Measurements from ENCODE around the gene NUCKS1.

NUCKS1 gene

DNA sequence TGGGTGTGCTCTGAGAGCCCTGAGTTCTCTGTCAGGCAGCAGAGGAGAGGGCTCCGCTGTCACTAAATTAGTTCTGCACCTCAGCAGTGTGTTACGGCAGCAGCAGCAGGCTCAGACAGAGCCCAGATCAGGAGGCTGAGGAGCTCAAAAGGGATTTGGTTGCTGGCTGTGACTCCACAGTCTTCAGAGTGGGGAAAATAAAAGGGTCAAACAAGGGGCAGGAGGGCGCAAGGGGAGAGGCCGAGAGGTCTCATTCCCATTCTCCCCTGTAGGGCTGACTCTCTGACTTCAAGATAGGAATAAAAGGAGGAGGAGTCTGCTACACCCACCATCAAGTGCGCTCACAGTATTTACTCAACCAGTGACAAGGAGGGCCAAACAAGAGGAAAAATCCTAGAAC, 60.5 kb downstream of the NUCKS1 start:
- CTCF ChIA-PET: interaction anchor here (1.4 kb wide), 1 partner anchor 22 kb away, joined by 4 read pairs; no protein-coding TSS in a partner anchor
- POLR2A ChIA-PET: no interaction called here
- DNase-seq (ENCODE audit: extremely low spot score): no peak
- TF ChIP-seq ELF4 (IDR thresholded peaks at IDR 0.05) (no peak), FOXK2 (IDR thresholded peaks at IDR 0.05) (no peak), HDGF (IDR thresholded peaks at IDR 0.05; ENCODE audit: borderline replicate concordance) (no peak), LEF1 (IDR thresholded peaks at IDR 0.05; ENCODE audit: borderline replicate concordance) (no peak), FOXM1 (IDR thresholded peaks at IDR 0.05; ENCODE audit: borderline replicate concordance) (no peak), L3MBTL2 (conservative IDR thresholded peaks at IDR 0.05) (no peak), ZNF384 (IDR thresholded peaks at IDR 0.05) (no peak), ARNT (IDR thresholded peaks at IDR 0.05) (no peak), SUZ12 (IDR thresholded peaks at IDR 0.05) (no peak), NFRKB (IDR thresholded peaks at IDR 0.05) (no peak), CTBP1 (IDR thresholded peaks at IDR 0.05; ENCODE audit: borderline replicate concordance) (no peak), SP1 (IDR thresholded peaks at IDR 0.05) (no peak), FOXA1 (IDR thresholded peaks at IDR 0.05) (no peak), BHLHE40 (IDR thresholded peaks at IDR 0.05; ENCODE audit: borderline replicate concordance) (no peak)

DNA sequence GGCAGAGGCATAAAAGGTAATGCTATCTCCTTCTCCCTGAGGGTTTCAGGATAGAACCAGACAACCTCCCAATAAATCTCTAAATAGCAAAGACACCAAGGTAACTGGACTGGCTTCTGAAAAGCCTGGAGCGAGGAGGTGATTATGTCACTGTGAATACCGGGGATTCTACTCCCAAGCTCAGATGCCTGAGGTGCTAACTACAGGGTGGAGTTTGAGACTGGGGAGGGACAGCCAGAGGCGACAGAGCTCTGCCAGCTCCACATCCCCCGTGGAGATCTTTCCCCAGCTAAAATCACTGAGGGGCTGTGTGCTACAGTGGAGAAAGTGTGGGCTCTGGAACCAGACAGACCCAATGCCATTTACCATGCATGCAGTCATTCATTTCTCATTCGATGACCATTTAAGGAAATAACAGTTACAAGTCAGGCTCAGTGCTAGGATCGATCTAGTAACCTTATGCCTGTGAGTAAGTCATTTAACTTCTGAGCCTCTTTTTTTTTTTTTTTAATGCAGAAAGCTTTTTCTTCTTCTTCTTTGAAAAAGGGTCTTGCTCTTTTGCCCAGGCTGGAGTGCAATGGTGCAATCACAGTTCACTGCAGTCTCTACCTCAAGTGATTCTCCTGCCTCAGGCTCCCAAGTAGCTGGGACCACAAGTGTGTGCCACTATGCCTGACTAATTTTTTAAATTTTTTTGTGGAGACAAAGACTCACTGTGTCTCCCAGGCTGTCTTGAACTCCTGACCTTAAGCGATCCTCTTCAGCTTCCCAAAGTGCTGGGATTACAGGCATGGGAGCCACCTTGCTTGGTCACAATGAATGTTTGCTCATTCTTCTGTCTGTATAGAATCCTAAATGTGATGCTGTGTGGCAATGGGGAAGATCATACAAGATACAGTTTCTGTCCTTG, 61.6 kb downstream of the NUCKS1 start:
- TF ChIP-seq NFRKB (IDR thresholded peaks at IDR 0.05) (no peak), CTBP1 (IDR thresholded peaks at IDR 0.05; ENCODE audit: borderline replicate concordance) (no peak)
- TF ChIP-seq, protein P1, sequence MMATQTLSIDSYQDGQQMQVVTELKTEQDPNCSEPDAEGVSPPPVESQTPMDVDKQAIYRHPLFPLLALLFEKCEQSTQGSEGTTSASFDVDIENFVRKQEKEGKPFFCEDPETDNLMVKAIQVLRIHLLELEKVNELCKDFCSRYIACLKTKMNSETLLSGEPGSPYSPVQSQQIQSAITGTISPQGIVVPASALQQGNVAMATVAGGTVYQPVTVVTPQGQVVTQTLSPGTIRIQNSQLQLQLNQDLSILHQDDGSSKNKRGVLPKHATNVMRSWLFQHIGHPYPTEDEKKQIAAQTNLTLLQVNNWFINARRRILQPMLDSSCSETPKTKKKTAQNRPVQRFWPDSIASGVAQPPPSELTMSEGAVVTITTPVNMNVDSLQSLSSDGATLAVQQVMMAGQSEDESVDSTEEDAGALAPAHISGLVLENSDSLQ (IDR thresholded peaks at IDR 0.05): no peak
- no peak for DNase-seq (ENCODE audit: extremely low spot score)
- ChIA-PET POLR2A (interaction anchor here (1.1 kb wide), 1 partner anchor 12 kb away, joined by 4 read pairs; no protein-coding TSS in a partner anchor), CTCF (interaction anchor here (1.4 kb wide), 1 partner anchor 23 kb away, joined by 4 read pairs; no protein-coding TSS in a partner anchor)

DNA sequence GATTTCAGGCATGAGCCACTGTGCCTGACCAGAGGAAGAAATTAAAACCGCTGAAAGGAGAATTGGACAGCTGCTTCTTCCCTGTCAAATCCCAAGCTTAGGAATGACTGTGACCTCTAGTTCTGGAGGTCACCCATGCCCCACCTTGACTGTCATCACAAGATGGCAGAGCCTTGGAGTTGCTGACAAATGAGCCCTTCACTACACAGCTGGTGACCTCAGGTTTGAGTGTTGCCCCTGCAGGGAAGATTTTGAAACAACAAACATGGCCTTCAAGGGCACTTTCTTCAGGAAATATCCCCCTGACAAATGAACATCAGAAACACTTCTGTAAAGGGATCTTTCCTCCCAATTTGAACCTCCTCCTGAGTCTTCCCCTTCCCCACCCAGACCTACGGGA, 62.7 kb downstream of the NUCKS1 start:
- POLR2A ChIA-PET: no interaction called here

DNA sequence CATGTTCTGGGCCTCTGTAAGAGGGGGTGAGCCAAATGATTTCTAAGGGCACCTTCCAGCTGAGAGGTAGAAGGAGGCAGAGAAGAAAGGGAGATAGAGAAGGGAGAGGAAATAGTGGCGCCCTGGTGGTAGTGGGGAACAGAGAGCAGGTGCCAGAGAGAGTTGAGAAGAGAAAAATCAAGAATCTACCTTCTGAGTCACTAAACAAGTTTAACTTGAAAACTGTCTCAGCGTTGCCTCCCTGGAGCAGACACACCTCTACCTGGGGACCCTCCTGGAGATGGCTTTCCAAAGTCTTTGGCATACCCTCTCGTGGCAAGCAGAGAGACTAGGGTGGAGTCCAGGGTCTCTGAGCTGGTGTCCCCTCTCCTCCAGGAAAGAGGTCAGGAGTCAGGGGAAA, 68.6 kb downstream of the NUCKS1 start:
- no peak for TF ChIP-seq FOXM1 (IDR thresholded peaks at IDR 0.05; ENCODE audit: borderline replicate concordance)
- no peak for TF ChIP-seq SUZ12 (IDR thresholded peaks at IDR 0.05)
- TF ChIP-seq ARNT (IDR thresholded peaks at IDR 0.05): no peak
- no peak for TF ChIP-seq TARDBP (IDR thresholded peaks at IDR 0.05)
- ChIA-PET CTCF (interaction anchor here (0.7 to 2.3 kb wide), 4 partner anchors 22 to 89 kb away, joined by 3 to 8 read pairs (median 7); no protein-coding TSS in a partner anchor), POLR2A (no interaction called here)
- DNase-seq (ENCODE audit: extremely low spot score): no peak

More for the DNA sequence above, 62.7 kb downstream of the NUCKS1 start:
- CTCF ChIA-PET: interaction anchor here (0.8 kb wide), 1 partner anchor 49 kb away, joined by 3 read pairs; no protein-coding TSS in a partner anchor
- TF ChIP-seq ZNF384 (IDR thresholded peaks at IDR 0.05) (no peak), TARDBP (IDR thresholded peaks at IDR 0.05) (no peak), FOXM1 (IDR thresholded peaks at IDR 0.05; ENCODE audit: borderline replicate concordance) (no peak), SP1 (IDR thresholded peaks at IDR 0.05) (no peak), FOXK2 (IDR thresholded peaks at IDR 0.05) (no peak)
- TF ChIP-seq, protein P1 (IDR thresholded peaks at IDR 0.05): no peak
- no peak for DNase-seq (ENCODE audit: extremely low spot score)

DNA sequence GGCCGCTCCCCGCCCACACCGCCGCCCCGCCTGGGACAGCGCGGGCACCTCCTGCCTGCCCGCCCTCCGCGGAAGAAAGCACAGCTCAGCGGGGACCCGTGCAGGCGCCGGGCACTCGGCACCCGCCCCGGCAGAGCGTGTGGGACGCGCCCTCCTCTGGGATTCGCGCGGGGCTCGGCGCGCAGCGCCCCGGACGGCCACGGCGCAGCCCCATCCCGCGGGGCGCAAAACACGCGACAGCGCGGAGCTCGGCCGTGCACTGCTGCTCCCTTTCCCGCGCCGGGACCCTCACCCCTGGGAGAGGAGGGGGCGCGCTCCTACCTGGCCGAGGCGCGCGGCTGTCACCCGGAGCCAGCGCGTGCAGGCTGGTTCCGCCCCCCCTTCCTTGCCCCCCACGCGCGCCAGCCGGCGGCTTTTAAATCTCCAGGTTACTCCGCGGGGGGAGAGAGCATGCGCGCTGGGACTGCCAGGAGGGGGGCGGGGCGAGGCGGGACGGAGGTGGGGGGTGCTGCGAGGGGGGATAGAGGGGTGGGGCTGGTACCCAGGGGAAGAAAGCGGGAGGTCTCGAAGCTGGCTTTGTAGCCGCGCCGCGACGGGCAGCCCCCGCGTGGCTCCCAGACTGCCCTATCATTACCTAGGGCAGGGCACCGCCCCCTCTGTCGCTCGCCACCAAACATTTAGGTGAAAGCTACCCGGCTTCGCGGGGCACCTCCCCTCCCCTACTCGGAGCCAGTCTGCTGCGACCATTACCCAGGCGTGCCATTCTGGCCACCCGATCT, 69.7 kb downstream of the NUCKS1 start, which contains the start of gene SLC45A3:
TSS of gene SLC45A3 (minus strand) at position 437 of the 779 bp plus-strand sequence. CDS start 15,853 bp downstream, outside the sequence.
- ChIA-PET CTCF (interaction anchor here (0.6 to 1.8 kb wide), 4 partner anchors 10 to 106 kb away, joined by 3 to 8 read pairs (median 4); no protein-coding TSS in a partner anchor), POLR2A (interaction anchor here (1.2 kb wide), 1 partner anchor 23 kb away, joined by 3 read pairs; no protein-coding TSS in a partner anchor)
- TF ChIP-seq L3MBTL2 (conservative IDR thresholded peaks at IDR 0.05): peak; percentile 11; the same call in 1 of the 2 replicates
- no peak for TF ChIP-seq ZNF384 (IDR thresholded peaks at IDR 0.05)
- DNase-seq (ENCODE audit: extremely low spot score): peak; percentile 69

DNA sequence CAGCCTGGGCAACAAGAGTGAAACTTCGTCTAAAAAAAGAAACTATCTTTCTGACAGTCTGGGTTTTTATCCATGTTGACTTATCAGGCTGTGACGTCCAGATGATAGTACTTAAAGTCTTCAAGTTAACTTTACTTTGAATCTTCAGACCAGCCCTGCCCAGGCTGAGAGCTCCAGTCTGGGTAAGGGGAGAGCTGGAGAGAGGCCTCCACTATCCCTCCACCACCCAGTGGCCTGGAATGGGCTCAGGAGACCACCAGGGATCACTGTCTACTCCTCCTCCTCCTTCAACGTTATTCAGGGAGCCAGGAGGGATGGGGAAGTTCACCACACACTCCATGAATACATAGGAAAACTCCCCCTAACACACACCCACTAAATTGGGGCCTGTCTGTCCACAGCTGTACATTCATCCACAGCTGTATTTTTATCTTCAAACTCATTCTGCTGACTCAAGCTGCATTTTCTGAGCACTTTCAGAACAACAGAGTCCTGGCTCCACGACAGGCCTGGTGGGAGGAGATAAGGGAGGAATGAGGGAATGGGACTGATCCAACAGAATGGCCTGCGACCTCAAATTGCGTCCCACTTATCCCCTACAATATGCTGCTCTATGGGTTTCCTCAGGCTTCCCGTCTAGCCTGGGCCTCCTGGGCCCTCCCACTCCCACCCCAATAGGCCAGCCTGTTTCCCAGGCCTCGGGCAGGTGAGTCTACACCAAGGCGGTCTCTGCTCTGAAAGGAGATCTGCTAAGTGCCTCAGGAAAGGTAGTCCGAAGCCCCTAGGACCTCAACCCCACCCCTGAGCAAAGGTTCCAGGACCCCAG, 71.5 kb downstream of the NUCKS1 start:
- CTCF ChIA-PET: interaction anchor here (0.6 kb wide), 1 partner anchor 31 kb away, joined by 3 read pairs; no protein-coding TSS in a partner anchor
- POLR2A ChIA-PET: no interaction called here
- DNase-seq (ENCODE audit: extremely low spot score): no peak
- TF ChIP-seq ZNF384 (IDR thresholded peaks at IDR 0.05) (no peak), ELF4 (IDR thresholded peaks at IDR 0.05) (no peak), FOXA1 (IDR thresholded peaks at IDR 0.05) (no peak), SP1 (IDR thresholded peaks at IDR 0.05) (no peak), BHLHE40 (IDR thresholded peaks at IDR 0.05; ENCODE audit: borderline replicate concordance) (no peak), TARDBP (IDR thresholded peaks at IDR 0.05) (no peak), NFRKB (IDR thresholded peaks at IDR 0.05) (no peak), CTBP1 (IDR thresholded peaks at IDR 0.05; ENCODE audit: borderline replicate concordance) (no peak), ARNT (IDR thresholded peaks at IDR 0.05) (no peak), LEF1 (IDR thresholded peaks at IDR 0.05; ENCODE audit: borderline replicate concordance) (no peak), FOXM1 (IDR thresholded peaks at IDR 0.05; ENCODE audit: borderline replicate concordance) (no peak), L3MBTL2 (conservative IDR thresholded peaks at IDR 0.05) (no peak), FOXK2 (IDR thresholded peaks at IDR 0.05) (no peak), HDGF (IDR thresholded peaks at IDR 0.05; ENCODE audit: borderline replicate concordance) (no peak), SUZ12 (IDR thresholded peaks at IDR 0.05) (no peak)
- TF ChIP-seq, protein P1 (IDR thresholded peaks at IDR 0.05): no peak

Data from HEK293T (cell line).